Muscle of arm (tissue), 12 donors: ENCODE measurements around the gene HSH2D. TPM values are rescaled to one million over a fixed set of nuclear protein-coding genes. Genes with fewer than 3 reads are reported as not detected.
"Not testable (repeated sequence)": the region's sequence is repeated elsewhere in the genome, so short reads cannot be mapped to it uniquely, and the experiment has no call there.

Experiments used
- DNase-seq: peaks from one replicate; pipeline ENCODE4 v3.0.0-alpha.2; 2013
- polyA plus RNA-seq, 12 donors: library from polyadenylated mRNA; unstranded; fragments of 120-200 nt; gene quantifications; one replicate each; pipeline ENCODE4 v1.2.1, GENCODE V29; 2013; ENCODE audit not compliant: insufficient read length in 12 of 12

Gene HSH2D
- polyA plus RNA-seq, 12 donors: 0.13 to 2.4 (median 0.37) TPM; not detected in 2

DNA sequence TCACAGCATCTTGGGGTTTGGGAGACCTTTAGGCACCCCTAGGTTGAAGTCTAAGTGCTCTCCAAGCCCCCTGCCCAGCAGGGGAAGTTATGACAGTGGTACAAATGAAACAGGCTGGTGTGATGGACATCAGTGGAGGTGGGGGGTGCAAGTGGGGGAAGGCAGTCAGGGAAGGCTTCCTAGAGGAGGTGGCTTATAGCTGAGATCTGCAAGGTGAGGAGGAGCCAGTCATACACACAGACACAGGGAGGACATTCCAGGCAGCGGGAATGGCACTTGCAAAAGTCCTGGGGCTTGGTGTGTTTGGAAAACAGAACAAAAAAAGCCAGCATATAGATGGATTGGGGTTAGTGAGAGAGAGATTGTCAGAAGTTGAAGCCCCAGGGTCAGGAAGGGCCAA, 11.6 kb downstream of the HSH2D start:
- DNase-seq: no peak

DNA sequence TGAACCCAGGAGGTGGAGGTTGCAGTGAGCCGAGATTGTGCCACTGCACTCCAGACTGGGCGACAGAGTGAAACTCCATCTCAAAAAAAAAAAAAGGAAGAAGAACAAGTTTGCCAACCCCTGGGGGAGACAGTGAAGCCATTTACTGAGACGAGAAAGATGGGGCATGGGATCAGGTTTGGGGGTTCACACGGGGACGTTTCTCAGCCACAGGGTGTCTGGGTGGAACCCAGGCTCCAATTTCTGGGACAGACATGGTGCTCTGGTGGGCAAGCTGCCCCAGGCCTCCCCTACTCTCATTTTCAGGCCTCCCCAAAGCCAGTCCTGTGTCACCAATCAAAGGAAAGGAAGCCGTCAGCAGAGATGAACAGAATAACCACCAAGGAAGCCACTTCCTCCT, 13.4 kb downstream of the HSH2D start:
- DNase-seq: no peak

DNA sequence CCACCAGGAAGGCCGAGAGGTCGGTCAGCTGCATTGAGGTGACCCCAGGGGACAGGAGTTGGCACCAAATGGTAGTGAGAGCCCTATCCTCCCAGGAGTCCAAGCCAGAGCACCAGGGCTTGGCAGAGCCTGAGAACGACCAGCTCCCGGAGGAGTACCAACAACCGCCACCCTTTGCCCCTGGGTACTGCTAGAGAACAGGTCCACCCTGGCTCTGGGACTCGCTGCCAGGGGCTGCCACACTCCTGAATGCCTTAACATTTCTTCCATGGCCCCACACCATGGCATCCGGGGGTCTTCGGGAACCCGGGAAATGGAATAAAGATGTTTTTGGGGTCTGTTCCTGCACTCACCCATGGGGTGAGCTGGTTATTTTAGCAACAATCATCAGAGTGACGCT, 14.1 kb downstream of the HSH2D start:
- no peak for DNase-seq

DNA sequence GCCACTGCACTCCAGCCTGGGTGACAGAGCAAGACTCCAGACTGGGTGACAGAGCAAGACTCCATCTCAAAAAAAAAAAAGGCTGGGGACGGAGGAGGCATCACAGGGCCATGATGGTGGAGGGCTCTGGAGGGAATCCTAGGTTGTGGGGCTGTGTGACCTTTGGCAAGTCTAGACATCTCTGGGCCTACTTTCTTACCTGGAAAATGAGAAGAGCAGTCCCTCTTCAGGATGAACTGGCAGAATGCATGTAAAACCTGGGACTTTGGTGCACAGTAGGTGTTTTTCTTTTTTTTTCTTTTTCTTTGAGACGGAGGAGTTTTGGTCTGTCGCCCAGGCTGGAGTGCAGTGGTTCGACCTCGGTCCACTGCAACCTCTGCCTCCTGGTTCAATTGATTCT, 16.2 kb downstream of the HSH2D start:
- DNase-seq: no peak

DNA sequence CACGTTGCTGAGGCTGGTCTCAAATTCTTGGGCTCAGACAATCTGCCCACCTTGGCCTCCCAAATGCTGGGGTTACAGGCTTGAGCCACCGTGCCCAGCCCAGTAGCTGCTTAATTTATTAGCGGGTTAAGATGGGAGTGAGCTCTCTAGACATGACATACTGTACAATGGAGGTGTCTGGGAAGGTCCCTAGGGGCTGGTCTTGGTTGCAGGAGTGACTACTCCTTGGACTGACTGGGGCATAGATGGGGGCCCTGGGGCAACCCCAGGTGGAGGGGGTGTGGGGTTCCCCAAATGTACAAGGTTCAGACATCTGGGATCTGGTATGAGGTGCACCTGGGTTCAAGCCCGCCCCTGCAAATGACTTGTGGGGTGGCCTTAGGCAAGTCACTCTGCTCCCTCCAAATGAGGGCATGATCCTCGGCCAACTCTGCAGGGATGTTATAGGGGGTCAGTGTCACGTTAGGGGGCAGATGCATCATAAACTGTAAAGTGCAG, 17.0 kb downstream of the HSH2D start:
- no peak for DNase-seq

DNA sequence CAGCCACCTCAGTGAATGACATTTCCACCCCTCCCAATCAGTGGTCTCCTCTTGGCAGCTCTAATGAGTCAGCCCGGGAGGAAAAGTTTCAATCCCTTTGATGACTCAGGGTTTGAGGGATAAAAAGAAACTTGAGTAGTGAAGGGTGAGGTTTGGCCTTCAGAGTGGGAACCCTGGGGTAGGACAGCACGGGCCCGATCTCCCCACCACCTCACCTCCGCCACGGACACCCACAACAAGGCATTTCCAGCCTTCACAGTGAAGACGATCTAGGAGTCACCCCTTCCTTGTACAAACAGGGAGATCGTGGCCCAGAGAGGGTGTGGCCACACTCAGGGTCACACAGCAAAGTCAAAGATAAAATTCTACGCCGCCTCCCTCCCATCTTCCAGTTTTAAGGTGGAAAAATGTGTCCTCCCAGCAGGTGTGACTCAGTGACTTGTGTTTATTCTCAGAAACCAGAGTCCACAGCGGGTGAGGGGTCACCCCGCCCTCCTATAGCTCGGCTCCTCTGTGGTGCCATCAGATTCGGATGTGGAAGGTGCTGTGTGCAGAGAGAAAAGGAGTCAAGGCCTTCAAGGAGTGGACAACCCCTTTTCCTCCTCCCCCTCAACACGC, 17.6 kb downstream of the HSH2D start:
- DNase-seq: no peak

GRCh38 chr19:16161840-16162239, 18.4 kb downstream of the HSH2D start:
- no peak for DNase-seq

- DNase-seq: no peak
Measured at GRCh38 chr19:16164222-16164890, 20.9 kb downstream of the HSH2D start.

DNA sequence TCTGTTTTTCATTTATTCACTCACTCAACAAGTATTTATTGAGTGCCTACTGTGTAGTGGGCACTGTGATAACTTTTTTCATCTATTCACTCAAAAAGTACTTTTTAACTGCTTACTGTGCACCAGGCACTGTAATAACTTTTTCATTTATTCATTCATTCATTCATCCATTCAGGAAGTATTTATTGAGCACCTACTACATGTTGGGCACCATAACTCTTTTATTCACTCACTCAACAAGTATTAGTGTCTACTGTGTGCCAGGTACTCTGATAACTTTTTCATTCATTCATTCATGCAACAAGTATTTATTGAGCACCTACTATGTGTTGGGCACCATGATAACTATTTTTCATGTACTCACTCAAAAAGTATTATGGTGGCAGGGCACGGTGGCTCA, 22.9 kb downstream of the HSH2D start:
- DNase-seq: no peak

DNA sequence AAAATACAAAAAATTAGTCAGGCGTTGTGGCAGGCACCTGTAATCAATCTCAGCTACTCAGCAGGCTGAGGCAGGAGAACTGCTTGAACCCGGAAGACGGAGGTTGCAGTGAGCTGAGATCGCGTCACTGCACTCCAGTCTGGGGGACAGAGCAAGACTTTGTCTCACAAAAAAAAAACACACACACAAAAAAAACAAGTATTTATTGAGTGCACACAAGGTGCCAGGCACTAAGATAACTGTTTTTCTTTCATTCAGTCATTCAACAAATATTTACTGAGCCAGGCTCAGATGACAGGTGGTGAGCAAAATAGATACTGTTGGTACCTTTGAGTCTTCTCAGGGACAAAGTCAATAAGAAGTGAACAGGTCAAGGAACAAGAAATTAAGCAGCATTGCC, 23.6 kb downstream of the HSH2D start:
- DNase-seq: no peak

DNA sequence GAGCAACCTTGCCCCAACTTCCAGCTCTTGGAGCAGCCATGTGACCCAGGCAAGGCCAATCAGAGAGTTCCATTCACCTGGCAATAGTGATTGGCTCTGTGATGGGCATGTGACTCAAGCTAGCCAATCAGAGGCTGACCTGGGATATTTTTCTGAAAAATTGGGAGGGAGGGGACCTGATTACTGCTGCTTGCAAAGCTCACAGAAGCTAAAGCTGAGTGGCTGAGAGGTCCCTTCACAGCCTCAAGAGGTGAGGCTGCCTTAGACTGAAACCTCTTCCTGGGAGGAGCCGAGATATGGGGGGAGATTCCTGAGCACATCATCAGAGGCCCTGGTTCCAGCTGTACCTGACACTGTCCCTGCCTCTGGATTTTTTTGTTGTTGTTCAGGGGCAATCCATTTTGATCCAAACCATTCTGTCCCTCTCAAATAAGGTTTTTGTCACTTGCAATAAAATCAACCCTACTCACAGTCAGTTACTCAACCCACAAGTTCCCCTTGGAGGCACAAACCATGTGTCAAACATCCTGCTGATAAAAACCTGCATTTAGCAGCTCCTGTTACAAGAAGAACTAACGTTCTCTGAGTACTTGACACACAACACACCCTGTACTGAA, 25.1 kb downstream of the HSH2D start:
- DNase-seq: no peak

DNA sequence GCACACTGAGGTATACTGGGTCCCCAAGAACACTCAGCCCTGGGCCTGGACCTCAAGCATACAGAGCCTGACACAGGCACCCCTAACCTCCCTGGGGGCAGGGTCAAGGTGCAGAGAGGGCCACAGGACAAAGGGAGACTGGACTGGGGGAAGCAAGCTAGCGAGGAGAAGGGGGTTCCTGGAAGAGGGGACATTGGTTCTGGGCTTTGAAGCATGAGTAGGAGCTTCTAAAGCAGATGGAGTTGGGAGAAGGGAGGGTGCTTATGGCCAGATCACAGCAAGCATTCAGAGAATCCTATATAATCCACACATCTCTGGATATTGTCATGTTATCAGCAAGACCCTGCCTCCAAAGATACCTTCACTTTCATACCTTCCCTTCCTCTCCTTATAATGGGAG, 26.6 kb downstream of the HSH2D start:
- DNase-seq: no peak

DNA sequence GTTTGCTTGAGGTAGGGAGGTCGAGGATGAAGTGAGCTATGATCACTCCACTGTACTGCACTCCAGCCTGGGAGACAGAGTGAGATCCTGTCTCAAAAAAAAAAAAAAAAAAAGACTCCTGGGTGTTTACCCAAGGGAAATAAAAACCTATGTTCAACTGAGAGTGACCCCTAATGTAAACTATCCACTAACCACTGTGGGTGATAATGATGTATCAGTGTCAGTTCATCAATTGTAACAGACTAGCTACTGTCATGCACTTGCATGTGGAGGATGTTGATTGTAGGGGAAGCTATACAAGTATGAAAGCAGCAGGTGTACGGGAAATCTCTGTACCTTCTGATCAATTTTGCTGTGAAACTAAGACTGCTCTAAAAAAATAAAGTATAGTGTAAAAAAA, 32.5 kb downstream of the HSH2D start:
- DNase-seq: no peak

- not testable (repeated sequence) for DNase-seq
Measured at GRCh38 chr19:16178866-16179265, 35.4 kb downstream of the HSH2D start.

GRCh38 chr19:16180611-16181010, 37.1 kb downstream of the HSH2D start:
- peak; percentile 41 for DNase-seq

DNA sequence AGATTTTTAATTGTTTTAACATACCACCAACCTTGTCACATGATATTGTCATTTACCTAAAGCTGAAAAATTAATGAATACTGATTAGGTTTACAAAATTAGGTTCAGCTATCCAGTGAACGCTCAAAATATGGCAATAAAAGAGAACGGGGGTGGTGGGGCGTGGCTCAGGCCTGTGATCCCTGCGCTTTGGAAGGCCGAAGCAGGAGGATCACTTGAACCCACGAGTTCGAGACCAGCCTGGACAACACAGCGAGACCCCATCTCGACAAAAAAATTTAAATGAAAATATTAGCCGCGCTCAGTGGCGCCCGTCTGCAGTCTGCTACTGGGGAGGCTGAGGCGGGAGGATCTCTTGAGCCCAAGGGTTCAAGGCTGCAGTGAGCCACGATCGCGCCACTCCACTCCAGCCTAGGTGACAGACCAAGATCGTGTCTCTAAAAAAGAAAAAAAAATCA, 41.2 kb downstream of the HSH2D start:
- DNase-seq: no peak

DNA sequence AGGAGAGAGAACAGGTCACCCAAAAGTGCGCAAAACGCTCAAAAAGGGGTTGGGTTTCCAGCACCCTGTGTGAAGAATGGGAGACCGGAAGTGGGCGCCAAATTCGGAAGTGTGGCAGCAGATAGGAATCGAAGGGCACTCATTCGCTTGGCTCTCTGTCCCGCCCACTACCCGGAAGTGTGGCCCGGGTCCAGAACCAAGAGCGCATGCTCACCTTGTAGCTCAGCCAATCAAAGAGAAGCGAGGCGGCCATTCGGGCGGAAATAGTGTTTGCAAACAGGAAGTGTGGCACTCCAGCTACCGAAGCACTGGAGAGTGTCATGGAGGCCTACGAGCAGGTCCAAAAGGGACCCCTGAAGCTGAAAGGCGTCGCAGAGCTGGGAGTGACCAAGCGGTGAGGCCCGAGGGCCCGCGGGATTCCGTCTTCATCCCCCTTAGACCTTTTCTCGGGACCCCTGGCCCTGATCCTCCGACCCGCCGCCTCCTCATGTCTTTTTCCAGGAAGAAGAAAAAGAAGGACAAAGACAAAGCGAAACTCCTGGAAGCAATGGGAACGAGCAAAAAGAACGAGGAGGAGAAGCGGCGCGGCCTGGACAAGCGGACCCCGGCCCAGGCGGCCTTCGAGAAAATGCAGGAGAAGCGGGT, 41.8 kb downstream of the HSH2D start, which contains the start of gene FAM32A:
FAM32A (plus strand) TSS at position 288 of the 645 bp plus-strand sequence; CDS start at position 321, 33 bp downstream.
- DNase-seq: peak; percentile 100

GRCh38 chr19:16185768-16186123, 42.3 kb downstream of the HSH2D start:
- peak; percentile 46 for DNase-seq

GRCh38 chr19:16188521-16188920, 45.0 kb downstream of the HSH2D start:
- DNase-seq: no peak

DNA sequence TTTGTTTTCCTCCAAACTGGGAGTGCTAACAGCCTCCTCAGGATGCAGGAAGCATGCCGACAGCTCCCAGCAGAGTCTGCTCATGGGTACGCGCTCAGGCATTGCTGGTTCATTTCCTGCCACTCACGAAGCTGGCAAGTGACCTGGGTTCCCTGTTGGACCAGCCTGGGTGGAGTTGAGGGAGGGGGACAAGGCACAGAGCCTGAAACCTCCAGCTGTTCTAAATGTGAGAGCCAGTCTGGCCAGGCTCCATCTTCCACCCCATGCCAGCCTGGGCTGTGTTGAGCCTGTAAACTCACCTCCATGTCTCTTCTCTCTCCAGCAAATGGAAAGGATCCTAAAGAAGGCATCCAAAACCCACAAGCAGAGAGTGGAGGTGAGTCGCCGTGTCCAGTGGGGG, 46.7 kb downstream of the HSH2D start:
- no peak for DNase-seq

DNA sequence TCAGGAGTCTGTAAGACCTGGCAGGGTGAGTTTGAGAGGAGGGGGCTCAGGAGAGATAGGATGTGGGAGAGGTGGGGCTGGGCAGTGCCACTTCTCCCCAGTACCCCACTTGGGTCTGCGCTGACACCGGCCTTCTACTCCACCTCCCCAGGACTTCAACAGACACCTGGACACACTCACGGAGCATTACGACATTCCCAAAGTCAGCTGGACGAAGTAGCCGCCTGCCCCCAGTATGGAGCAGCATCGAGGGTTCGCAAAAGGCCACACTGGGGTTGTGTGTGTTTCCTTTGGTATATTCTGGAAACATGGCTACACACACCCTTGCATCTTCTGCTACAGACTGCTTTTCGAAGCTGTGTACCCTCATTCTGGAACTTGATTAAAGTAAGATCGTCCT, 47.3 kb downstream of the HSH2D start:
- no peak for DNase-seq

DNA sequence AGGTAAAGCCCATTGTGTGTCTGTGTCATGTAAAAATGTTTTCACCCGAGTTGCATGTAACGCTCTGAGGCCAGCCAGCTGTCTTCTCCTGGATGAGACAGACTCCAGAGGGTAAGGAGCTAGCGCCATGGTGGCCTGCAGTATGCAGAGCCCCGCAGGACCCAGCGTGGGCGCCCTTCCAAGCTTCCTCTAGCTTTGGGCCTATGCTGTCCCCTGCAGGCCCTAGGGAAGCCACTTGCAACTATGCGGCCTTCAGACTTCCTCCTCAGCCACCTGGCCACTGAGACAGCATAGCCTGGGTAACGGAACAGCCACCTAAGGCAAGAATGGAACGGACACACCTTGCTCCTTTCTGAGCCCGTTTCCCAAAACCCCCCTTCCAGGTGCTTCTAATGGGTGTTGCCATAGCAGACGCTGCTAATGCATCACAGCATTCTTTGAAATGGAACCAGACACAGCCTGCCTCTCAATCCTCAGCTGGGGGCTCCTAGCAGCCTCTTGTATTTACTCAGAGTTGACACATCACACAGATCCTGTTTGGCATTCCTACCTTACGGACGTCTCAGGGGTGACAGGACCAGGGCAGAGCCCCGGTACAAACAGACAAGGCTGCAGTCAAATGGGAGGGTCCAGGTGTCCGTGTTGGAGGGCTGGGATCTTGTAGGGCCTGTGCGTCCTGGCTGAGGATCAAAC, 47.9 kb downstream of the HSH2D start:
- DNase-seq: no peak
